Keratinocyte (primary cell): ENCODE measurements around the gene C1orf146.

Experiments
- EZH2 ChIP-seq: IDR thresholded peaks from one replicate; pipeline ENCODE4 v1.6.1; 2012; ENCODE audit warnings: inconsistent platforms, mild to moderate bottlenecking, low read length, moderate library complexity
- TF ChIP-seq, protein P1 (sequence below), 3 experiments: IDR thresholded peaks in 1 of 3; conservative IDR thresholded peaks in 1 of 3; optimal IDR thresholded peaks in 1 of 3; 2 replicates in 2 of 3; 3 replicates in 1 of 3; pipeline versions ENCODE3 to v1.5.1; 2011; ENCODE audit warnings: low read length in 3 of 3, mild to moderate bottlenecking in 3 of 3, moderate library complexity in 2 of 3, control low read depth in 1 of 3, inconsistent platforms in 1 of 3; ENCODE audit not compliant: insufficient read depth in 2 of 3; ENCODE audit errors: extremely low read depth in 1 of 3

DNA sequence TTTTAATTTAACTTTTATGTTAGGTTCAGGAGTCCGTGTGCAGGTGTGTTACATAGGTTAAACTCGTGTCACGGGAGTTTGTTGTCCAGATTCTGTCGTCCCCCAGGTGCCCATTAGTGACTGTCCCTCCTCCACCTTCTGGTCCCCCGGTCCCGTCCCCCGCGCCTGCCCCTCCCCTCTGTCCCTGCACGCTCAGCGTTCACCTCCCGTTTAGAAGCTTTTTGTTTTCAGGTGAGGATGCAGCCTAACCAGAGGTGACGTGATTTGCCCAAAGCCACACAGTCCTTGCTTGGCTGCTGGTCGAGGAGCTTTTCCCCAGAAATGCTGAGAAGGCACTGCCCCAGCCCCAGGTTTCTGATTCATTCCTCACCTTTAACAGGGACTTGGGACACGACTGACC, 844 bp downstream of the C1orf146 start:
- TF ChIP-seq, protein P1, sequence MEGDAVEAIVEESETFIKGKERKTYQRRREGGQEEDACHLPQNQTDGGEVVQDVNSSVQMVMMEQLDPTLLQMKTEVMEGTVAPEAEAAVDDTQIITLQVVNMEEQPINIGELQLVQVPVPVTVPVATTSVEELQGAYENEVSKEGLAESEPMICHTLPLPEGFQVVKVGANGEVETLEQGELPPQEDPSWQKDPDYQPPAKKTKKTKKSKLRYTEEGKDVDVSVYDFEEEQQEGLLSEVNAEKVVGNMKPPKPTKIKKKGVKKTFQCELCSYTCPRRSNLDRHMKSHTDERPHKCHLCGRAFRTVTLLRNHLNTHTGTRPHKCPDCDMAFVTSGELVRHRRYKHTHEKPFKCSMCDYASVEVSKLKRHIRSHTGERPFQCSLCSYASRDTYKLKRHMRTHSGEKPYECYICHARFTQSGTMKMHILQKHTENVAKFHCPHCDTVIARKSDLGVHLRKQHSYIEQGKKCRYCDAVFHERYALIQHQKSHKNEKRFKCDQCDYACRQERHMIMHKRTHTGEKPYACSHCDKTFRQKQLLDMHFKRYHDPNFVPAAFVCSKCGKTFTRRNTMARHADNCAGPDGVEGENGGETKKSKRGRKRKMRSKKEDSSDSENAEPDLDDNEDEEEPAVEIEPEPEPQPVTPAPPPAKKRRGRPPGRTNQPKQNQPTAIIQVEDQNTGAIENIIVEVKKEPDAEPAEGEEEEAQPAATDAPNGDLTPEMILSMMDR (optimal IDR thresholded peaks at IDR 0.05 in 1 of 3, IDR thresholded peaks at IDR 0.05 in 1 of 3, conservative IDR thresholded peaks at IDR 0.05 in 1 of 3; ENCODE audit: extremely low read depth in 1 of 3, insufficient read depth in 2 of 3, low read length in 3 of 3), result no peak
- TF ChIP-seq EZH2, result no peak
